GM19452 (cell line): Measurements from ENCODE around the gene DHRSX.
A peak's percentile ranks its signal among the peaks of the same experiment; 100 is the strongest.
"Not testable (repeated sequence)": the region's sequence is repeated elsewhere in the genome, so short reads cannot be mapped to it uniquely, and the experiment has no call there.

Source experiments
- ATAC-seq: cut with Tn5 transposase; IDR thresholded peaks from one replicate; pipeline ENCODE4 v1.9.1; 2021; ENCODE audit not compliant: unreplicated experiment

The DHRSX gene

DNA sequence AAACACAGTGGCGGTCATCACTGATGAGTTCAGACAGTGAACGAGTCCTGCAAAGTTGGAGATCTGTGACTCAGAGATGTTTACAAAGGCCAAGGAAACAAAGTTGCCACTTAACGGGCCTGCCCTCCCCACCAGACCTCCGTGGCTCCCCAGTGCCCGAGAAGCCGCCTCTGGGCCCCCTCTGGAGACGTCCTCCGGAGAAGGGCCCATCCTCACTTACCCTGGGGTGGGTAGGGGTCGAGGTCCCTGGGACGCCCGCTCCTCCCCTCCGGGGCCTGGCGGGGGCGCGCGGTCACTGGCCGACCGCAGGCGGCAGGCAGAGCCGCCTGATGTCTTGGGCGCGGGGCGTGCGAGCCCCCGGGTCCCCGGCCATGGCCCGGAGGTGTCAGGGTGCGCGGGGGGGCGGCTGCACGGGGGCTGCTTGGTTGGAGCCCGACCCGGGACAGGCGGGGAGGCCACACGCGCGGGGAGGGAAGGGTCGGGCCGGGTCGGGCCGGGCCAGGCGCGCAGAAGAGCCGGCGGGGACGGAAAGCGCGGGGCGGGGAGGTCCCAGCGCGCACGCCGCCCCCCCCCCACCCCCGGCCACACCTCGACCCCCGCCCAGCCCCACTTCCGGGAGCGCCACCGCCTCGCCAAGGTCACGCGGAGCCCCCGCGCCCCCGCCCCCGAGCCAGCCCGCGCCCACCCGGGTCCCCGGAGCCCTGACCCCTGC lies 529 bp downstream of the DHRSX start:
- ATAC-seq: peak; percentile 46

DNA sequence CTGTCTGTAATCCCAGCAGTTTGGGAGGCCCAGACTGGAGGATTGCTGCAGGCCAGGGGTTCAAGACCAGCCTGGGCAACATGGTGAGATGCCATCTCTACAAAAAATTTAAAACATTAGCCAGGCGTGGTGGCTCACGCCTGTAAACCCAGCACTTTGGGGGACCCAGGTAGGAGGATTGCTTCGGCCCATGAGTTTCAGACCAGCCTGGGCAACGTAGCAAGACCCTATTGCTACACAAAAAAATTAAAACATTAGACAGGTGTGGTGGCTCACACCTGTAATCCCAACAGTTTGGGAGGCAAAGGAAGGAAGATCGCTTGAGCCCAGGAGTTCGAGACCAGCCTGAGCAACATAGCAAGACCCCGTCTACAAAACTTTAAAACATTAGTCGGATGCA lies 1.3 kb downstream of the DHRSX start:
- no peak for ATAC-seq

DNA sequence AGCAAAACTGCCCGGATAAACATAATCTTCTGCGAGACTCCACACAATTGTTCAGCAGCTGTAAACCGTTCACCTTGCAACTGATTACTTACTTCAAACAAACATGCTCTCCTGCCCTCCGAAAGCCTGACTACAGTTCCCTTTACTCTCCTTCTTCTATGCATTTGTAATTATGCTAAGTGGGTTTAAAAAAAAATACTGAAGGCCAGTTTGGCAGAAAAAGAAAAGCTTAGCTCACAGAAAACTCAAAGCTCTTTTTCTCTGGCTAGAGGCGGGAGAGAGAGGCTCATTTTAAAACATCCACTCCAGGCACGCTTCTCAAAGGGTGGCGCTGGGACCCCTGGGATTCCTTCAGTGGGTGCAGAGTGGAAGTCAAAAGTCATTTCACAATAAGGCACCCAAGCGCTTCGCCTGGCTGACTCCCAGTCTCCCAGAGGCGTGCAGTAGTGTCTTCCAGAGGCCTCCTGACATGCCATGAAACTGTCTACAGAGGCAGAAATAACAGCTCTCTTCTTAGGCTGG lies 1.9 kb downstream of the DHRSX start:
- ATAC-seq: no peak

DNA sequence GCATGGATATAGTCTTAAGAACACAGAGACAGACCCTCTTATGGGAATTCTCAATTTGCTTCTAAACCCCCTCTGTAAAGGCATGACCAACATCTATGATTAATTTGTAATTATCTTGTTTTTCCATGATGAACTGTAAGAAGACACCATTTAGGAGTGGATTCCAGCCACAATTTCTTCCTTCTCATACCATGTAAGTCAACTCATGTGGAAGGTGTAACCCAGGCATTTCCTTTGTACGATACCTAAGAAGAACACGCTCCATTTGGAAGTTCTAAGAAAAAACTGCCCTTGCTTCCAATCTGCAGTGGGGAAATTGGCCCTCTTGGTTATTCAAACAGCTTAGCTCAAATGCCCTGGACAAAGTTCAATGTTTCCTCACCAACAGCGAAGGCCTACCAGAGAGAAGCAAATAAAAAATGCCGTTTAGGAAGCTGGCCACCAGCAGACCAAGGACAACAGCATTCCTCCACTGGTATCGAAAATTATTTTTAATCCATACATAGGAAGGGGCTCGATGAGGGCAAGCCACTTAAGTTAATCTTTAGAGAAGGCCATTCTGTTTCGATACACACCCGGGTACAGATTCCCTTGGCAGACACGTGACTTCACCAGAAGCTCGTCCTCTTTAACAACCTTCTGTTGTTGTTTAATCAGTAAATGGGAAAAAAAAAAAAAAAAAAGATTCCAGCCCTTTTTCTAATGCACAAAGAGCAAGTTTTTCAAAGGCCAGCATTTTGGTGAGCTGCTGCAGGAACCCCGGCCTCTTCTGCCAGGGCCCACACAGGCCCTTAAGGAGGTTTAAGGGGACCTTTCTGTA lies 2.6 kb downstream of the DHRSX start:
- ATAC-seq: no peak

DNA sequence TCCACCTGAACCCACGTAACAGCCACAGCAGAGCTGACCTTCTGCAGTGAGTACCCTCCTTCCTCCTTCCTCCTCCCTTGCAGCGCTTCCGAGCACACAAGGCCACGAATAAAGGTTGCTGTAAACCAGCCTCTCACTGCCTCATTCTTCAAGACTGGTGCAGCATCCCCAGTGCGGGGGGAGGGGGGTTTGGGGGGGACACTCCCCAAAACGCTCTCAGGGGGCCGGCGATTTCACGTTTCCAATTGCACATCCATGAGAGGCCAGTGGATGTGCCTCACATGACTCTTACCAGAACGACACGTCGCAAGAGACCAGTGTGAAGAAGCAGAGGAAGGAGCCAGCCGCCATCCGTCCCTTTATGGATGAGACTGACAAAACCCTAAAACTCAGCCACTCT lies 5.2 kb downstream of the DHRSX start:
- ATAC-seq: no peak

DNA sequence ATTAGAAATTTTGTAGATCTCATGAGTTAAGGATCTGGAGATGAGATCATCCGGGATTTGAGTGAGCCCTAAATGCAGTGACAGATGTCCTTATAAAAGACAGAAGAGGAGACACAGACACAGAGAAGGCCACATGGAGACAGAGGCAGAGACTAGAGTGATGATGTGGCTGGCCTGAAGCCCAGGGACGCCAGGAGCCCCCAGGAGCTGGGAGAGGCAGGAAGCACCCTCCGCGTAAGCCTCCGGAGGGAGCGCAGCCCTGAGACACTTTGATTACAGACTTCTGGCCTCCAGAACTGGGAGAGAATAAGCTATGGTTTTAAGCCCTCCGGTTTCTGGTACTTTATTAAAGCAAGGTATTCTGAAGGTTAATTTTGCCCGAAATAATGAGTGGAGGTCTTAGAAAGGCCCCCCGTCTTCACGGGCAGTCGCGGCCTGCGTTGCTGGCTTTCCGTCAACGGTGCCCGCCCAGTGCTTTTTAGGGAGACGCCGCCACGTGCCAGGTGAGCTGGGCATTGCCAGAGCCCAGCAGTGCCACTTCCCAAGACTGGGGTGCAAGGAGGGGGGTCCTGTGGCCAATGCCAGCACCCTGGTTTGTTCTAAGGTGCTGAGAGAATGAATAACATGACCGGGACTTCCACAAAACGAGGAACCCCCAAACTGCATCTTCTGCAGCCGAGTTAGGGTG lies 8.1 kb downstream of the DHRSX start:
- no peak for ATAC-seq

DNA sequence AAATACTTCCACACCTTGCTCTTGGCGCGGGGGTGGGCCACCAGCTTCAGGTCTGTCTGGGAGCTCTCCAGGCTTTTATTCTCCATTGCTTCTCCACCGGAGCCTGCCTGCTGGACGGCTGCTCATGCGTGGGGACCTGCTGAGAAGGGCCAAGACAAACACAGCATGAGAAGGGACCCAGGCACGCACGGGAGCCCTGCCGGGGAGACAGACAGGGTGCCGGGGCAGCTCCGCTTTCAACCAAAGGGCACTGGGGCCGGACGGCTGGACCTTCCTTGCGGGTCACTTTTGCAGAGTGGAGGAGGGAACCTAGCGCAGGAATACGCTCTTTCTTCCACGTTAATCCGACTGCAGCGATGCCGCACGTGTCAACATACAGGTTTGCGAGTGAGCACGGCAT lies 10.1 kb downstream of the DHRSX start:
- ATAC-seq: no peak

DNA sequence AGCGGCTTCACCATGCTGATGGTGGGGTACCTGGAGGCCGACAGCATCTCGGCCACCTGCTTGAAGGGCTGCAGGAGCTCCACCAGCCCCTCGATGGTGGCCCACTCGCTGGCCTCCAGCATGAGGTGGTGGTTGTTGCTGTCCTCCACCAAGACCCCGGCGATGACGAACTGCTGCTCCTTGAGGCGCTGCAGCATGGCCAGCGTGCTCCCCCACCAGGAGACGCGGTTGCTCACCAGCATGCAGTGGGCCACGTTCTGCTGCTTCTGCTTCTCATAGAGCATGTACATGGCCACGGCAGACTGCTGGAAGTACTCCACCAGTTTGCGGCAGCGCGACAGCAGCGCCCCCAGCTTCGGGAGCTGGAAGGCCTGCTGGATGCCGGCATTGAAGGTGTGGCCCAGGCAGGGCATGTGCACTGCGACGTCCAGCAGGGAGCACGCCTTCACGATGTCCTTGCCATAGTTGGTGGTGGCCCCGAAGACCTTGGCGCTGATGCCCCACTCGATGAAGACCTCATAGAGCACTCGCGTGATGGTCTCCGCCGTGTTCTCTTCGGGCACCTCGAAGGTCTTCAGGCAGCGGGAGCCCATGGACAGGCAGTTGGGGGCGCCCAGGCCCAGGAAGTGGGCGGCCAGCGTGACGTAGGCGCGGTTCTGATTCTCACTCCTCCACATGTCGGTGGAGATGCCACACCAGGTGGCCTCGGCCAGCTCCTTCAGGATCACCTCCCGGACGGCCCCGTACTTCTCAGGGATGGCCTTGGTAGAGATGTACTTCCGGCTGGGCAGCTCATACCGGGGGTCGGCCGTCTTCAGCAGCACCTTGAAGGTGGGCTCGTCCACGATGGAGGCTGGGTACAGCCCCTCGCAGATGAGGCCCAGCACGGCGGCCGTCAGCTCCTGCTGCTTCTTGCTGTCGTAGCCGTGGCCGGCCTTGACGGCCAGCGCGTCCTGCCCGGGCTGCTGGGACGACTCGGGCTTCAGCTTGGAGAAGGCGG lies 11.0 kb downstream of the DHRSX start:
- ATAC-seq: no peak

DNA sequence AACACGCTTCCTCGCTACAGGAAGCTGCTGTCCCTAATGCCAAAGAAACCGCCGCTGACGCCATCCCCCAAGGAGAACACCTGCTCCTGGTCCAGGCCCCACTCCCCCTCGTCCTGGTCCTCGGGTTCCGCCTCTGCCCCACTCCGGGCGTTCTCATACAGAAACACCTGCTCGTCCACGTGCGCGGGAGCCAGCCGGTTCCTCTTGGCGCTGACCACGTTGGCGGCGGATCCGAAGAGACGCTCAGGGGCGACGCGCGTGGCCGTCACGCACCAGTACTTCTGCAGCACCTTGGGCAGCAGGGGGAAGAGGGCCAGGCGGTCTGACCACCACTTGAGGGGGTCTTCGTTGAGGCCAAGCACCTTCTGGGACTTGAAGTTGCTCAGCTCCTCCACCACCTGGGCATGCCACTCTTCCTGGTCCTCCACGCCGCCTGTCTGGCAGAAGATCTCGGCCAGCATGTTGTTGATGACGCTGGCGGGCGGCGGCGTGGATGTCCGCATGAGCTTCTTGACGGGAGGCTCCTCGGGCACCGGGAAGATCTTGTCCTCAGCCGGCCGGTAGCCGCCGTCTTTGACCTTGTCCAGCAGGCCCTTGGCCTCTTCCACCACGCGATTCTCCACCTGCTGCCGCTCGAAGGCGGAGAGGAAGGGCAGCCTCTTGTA lies 12.0 kb downstream of the DHRSX start:
- ATAC-seq: no peak

DNA sequence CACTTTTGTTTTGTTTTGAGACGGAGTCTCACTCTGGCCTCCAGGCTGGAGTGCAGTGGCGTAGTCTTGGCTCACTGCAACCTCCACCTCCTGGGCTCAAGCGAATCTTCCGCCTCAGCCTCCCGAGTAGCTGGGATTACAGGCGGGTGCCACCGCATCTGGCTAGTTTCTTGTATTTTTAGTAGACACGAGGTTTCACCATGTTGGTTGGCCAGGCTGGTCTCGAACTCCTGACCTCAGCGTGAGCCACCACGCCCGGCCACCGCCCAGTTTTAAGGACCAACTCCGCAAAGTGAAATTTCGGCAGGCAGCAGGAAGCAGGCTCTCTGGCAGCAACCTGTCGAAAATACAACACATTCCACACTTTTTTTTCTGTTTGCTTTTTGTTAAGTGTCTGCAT lies 13.4 kb downstream of the DHRSX start:
- no peak for ATAC-seq

DNA sequence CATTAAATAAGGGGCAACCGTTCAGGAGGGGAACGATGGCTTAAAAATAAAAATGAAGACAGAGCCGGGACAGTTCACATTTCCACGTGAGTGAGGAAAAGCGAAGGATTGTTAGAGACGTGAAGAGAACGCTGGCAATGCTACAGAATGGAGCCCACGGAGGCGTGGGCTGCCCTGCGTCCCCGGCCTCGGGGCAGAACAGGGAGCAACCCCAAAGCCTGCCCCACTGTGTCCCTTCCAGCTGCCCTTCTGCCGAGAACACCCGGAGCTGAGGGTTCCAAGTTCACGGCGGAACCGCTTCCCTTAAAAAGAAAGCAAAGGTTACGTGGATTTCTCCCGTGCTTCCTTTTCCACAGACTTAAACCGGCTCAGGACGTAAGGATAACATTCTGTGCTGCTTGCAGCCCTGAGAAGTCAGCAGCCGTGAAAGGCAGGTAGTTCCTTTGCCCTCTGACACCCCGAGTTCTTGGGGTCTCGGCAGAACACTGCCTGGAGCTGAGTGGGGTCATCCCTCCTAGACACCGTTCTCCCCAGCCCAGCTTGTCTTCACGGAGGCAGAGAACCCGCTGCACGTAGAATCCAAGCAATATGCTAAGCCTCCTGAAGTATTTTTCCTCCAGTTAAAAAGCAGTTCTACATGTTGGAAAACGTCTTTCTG lies 14.2 kb downstream of the DHRSX start:
- no peak for ATAC-seq

DNA sequence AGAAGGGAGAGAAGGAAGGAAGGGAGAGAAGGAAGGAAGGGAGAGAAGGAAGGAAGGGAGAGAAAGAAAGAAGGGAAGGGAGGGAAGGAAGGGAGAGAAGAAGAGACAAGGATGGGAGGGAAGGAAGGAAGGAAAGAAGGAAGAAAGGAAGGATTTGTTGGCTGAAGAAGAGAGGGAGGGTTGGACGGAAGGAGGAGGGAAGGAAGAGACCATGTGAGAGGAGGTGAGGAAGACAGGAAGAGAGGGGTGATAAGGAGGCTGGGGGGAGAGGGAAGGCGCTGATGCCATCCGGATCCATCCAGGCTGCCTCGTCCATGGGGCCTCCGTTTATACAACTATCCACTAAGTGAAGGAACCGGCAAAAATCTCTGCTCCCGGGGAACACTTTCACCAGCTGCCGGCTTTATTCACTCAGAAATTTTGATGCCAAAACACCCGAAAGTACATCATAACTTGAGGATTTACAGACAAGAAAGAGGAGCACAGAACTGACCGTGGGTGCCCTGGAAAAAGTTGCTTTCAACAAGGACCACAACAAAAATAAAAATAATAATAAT lies 14.9 kb downstream of the DHRSX start:
- no peak for ATAC-seq

DNA sequence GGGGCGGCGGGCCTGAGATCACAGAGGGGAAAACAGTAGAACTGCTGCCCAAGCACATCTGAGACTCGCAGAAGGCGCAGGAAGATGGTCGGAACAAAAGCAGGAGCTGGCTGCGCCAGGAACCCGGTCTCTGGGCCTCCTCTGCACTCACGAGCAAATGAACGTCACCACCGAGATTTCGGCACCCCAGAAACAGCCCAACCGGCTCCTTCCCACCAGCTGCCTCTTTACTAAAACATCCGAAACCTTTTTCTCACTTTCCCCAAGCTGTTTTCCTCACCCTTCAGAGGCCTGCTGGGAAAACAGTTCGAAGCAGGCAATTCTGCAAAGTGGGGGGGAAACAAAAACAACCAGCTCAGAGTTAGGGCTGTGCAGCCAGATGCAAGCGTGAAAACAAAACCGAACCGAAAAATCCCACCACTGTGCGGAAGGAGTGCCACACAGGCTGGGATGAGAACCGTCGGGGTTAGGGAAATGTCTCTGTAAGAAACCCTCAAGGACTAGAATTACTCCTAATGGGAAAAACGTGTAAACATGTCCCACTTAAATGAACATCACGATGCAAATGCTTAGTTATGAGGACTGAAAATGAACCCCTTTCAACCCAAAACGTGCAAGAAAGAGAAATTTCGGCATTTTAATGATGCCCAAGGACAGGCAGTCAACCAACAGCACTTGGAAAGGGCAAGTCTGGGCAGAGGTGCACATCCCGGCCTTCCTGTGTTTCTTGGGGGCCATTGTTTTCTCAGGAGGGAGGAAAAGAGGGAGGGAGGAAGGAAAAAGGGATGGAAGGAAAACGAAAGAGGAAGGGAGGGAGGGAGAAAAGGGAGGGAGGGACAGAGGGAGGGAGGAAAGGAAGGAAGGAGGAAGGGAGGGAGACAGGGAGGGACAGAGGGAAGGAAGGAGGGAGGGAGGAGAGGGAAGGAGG lies 15.8 kb downstream of the DHRSX start:
- ATAC-seq: no peak

DNA sequence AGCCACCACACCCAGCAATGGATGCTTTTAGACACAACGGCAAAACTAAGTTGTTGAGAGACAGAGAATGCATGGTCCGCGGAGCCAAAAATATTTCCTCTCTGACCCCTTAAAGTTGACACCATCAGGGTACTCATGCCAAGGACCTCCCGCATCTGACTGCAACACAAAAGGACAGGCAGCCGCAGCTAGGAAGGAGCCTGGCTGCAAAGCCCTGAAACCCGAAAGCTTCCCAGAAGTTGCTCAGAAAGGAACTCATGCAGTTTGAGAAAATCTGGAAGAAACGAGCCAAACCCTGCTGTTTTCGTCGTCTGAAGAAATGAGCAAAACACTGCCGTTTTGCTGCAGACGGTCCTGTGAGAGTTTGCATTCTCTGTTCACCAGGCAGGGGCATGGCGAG lies 16.5 kb downstream of the DHRSX start:
- ATAC-seq: no peak

DNA sequence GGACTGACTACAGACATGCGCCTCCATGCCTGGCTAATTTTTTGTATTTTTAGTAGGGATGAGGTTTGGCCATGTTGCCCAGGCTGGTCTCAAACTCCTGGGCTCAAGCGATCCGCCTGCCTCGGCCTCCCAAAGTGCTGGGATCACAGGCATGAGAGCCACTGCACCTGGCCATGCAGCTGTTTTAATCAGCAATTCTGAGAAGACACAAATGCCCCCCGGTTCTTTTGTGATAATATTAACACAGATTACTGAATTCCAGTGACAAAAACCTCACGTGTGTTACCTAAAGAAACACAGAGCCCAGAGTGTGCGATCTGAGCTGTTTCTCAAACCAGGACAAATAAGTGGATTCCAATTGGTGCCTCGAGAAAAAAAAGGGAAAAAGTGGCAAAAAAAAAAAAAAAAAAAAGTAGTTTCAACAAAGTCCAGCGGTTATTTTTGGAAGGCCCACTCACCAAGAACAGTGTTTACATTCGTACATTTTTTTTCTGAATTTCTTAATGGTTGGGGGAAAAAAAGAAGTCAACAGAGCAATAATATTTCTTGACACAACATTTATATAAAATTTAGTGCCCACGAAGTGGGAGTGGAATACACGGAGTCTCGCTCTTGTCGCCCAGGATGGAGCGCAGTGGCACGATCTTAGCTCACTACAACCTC lies 17.2 kb downstream of the DHRSX start:
- ATAC-seq: no peak

DNA sequence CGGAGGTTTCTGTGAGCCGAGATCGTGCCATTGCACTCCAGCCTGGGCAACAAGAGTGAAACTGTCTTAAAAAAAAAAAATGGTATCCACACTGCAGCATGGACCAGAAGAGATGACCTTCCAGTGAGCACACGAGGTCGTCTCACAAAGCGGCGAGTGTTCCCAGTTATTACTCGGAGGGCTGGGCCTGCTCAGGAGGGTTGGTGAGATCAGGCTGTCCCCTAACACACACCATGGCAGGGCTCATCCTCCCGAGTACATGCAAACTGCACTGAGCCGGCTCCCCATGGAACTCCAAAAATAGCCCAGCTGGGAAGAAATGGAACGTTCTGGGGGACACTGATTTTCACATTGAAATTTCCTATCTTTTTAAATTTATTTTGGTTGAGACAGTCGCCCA lies 19.2 kb downstream of the DHRSX start:
- ATAC-seq: not testable (repeated sequence)

DNA sequence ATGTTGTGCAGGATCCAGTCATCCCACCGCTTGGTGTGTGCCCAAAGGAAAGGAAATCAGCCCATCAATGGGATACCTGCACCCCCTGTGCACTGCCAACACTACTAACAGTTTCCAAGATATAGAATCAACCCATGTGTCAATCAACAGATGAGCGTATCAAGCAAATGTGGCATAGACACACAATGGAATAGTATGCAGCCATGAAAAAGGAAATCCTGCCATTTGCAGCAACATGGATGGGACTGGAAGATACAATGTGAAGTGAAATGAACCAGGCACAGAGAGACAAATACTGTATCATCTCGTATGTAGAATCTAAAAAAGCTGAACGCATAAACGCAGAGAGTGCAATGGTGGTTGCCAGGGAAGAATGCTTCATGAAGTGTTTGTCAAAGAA lies 20.8 kb downstream of the DHRSX start:
- ATAC-seq: not testable (repeated sequence)

DNA sequence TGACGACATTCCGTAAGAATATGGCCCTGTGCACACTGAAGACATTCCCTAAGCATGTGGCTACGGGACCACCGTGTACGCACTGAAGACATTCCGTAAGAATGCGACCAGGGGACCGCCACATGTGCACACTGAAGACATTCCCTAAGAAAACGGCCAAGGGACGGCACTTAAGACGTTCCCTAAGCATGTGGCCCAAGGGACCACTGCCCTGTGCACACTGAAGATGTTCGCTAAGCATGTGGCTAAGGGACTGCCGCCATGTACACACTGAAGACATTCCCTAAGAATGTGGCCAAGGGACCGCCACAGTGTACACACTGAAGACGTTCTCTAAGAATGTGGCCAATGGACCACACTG lies 21.4 kb downstream of the DHRSX start:
- ATAC-seq: no peak
